Measurements from ENCODE around the gene LRRC56. TPM values are rescaled to one million over a fixed set of nuclear protein-coding genes. Genes with fewer than 3 reads are reported as not detected.

Gene LRRC56
- total and polyA plus RNA-seq, 2 of the 13 experiments (the other 11 are each of a cell fraction or from before 2014, with no cell fraction given) = 0.11 to 0.29 TPM

DNA sequence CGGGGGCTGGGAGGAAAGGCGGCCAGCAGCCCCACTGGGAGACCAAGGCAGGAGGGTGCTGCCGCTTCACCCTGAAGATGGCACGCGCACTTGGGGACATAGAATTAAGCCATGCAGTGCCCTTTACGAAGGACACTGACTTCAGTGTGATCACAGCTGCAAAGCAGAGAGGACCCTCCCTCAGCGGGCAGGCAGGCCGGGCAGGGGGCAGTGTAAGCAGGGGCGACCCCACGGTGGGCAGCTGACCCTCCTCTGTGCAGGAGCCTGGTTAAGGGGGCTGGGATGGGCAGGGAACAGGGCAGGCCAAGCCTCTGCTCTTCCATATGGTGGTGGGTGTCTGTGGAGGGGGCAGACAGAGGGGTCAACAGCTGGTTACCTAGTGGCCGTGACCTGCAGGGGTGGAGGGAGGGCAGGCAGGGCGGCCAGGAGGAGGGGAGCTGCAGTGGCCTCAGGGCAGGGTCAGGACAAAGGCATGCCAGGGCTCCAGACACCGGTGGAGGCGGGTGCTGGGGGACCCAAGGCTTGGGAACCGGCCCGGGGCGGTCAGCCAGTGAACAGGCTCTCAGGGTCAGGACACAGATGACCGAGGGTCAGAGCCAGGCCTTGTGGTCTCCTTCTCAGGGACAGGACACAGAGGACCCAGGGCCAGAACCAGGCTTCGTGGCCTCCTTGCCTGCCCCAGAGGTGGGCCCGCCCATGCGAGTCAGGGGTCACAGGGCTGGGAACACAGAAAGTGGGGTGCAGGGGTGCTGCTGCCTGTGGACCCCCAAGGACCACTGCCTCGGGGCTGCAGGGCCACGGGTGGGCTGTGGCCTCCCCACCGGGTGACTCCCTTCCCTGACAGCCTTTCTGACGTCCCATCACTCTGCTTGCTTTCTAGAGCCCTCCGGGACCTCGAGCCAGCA is 16.0 kb downstream of the LRRC56 start (continued):
- TF ChIP-seq HNRNPLL (IDR thresholded peaks at IDR 0.05; ENCODE audit: low read depth, low read length, poor library complexity, severe bottlenecking) (peak; percentile 7), ZNF274 (CRISPR knock-in tag; IDR thresholded peaks at IDR 0.05) (no peak), NR2F6 (IDR thresholded peaks at IDR 0.05) (peak; percentile 36; the same call in 1 of the 2 replicates), NR2F6 (CRISPR knock-in tag; IDR thresholded peaks at IDR 0.05) (peak; percentile 64), KAT2B (IDR thresholded peaks at IDR 0.05; ENCODE audit: borderline replicate concordance, low read depth, low read length) (no peak), ZNF510 (CRISPR knock-in tag; IDR thresholded peaks at IDR 0.05; ENCODE audit: low read depth) (no peak), THRA (CRISPR knock-in tag; IDR thresholded peaks at IDR 0.05; ENCODE audit: borderline replicate concordance) (peak; percentile 21; the same call in 1 of the 2 replicates), ZNF639 (CRISPR knock-in tag; conservative IDR thresholded peaks at IDR 0.05) (no peak), NCOA5 (CRISPR knock-in tag; IDR thresholded peaks at IDR 0.05) (no peak), ZNF446 (CRISPR knock-in tag; IDR thresholded peaks at IDR 0.05) (no peak), ARHGAP35 (CRISPR knock-in tag; IDR thresholded peaks at IDR 0.05; ENCODE audit: borderline replicate concordance) (no peak), RNF219 (CRISPR knock-in tag; IDR thresholded peaks at IDR 0.05) (no peak), PHF8 (CRISPR knock-in tag; IDR thresholded peaks at IDR 0.05) (no peak), ZFP36L2 (CRISPR knock-in tag; IDR thresholded peaks at IDR 0.05) (no peak), ZBTB1 (CRISPR knock-in tag; IDR thresholded peaks at IDR 0.05; ENCODE audit: borderline replicate concordance) (no peak)
- TF ChIP-seq, protein P1, sequence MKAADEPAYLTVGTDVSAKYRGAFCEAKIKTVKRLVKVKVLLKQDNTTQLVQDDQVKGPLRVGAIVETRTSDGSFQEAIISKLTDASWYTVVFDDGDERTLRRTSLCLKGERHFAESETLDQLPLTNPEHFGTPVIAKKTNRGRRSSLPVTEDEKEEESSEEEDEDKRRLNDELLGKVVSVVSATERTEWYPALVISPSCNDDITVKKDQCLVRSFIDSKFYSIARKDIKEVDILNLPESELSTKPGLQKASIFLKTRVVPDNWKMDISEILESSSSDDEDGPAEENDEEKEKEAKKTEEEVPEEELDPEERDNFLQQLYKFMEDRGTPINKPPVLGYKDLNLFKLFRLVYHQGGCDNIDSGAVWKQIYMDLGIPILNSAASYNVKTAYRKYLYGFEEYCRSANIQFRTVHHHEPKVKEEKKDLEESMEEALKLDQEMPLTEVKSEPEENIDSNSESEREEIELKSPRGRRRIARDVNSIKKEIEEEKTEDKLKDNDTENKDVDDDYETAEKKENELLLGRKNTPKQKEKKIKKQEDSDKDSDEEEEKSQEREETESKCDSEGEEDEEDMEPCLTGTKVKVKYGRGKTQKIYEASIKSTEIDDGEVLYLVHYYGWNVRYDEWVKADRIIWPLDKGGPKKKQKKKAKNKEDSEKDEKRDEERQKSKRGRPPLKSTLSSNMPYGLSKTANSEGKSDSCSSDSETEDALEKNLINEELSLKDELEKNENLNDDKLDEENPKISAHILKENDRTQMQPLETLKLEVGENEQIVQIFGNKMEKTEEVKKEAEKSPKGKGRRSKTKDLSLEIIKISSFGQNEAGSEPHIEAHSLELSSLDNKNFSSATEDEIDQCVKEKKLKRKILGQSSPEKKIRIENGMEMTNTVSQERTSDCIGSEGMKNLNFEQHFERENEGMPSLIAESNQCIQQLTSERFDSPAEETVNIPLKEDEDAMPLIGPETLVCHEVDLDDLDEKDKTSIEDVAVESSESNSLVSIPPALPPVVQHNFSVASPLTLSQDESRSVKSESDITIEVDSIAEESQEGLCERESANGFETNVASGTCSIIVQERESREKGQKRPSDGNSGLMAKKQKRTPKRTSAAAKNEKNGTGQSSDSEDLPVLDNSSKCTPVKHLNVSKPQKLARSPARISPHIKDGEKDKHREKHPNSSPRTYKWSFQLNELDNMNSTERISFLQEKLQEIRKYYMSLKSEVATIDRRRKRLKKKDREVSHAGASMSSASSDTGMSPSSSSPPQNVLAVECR (CRISPR knock-in tag; IDR thresholded peaks at IDR 0.05; ENCODE audit: borderline replicate concordance) = peak; percentile 46; the same call in 1 of the 2 replicates
- TF ChIP-seq, protein P2, sequence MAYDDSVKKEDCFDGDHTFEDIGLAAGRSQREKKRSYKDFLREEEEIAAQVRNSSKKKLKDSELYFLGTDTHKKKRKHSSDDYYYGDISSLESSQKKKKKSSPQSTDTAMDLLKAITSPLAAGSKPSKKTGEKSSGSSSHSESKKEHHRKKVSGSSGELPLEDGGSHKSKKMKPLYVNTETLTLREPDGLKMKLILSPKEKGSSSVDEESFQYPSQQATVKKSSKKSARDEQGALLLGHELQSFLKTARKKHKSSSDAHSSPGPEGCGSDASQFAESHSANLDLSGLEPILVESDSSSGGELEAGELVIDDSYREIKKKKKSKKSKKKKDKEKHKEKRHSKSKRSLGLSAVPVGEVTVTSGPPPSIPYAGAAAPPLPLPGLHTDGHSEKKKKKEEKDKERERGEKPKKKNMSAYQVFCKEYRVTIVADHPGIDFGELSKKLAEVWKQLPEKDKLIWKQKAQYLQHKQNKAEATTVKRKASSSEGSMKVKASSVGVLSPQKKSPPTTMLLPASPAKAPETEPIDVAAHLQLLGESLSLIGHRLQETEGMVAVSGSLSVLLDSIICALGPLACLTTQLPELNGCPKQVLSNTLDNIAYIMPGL (CRISPR knock-in tag; IDR thresholded peaks at IDR 0.05; ENCODE audit: borderline replicate concordance in 1 of 2, low read depth in 1 of 2) = no peak
